SK-N-SH (cell line): Measurements from ENCODE around the gene INAFM2. TPM values are rescaled to one million over a fixed set of nuclear protein-coding genes. Genes with fewer than 3 reads are reported as not detected.

ENCODE experiments used
- CTCF ChIA-PET: fragments of 300-600, 350-600 bp; formaldehyde crosslinking; extraction: SDS; loops from one replicate; lab custom pipeline; 2021; lab: Yijun Ruan, JAX
- POLR2A ChIA-PET: fragments of 350-600 bp; sonication (Branson Sonifier 250); formaldehyde crosslinking; extraction: SDS; loops from one replicate; lab custom pipeline; 2020; ENCODE audit warnings: antibody characterized with exemption, inconsistent platforms; lab: Yijun Ruan, JAX
- DNase-seq: peaks from one replicate; pipeline ENCODE4 v3.0.0; 2012
- H2AFZ ChIP-seq: fragments of 200-600 bp; sonication (generic); 2 replicates; pipeline ENCODE4 v1.8.1; 2016; ENCODE audit warnings: antibody characterized with exemption, mild to moderate bottlenecking, low read depth
- H3F3A ChIP-seq: fragments of 200-600 bp; sonication (generic); replicated peaks from 2 replicates; pipeline ENCODE3; 2016; ENCODE audit warnings: antibody characterized with exemption, mild to moderate bottlenecking; ENCODE audit not compliant: insufficient read depth
- H3K27ac ChIP-seq, 2 experiments: fragments of 200-500 bp in 1 of 2; fragments of 200-600 bp in 1 of 2; sonication (Bioruptor generic) in 1 of 2; sonication (generic), shearing (Covaris generic) in 1 of 2; 2 replicates each; pipeline versions ENCODE4 v1.5.1 to v1.6.1; 2014 to 2016; ENCODE audit warnings: low read depth in 2 of 2, inconsistent platforms in 1 of 2, low read length in 1 of 2, mild to moderate bottlenecking in 1 of 2, mixed read lengths in 1 of 2
- H3K27me3 ChIP-seq: fragments of 200-600 bp; sonication (generic), shearing (Covaris generic); 2 replicates; pipeline ENCODE4 v1.6.1; 2016; ENCODE audit warnings: mixed run types; ENCODE audit not compliant: insufficient read depth
- H3K36me3 ChIP-seq, 2 experiments: fragments of 200-500 bp in 1 of 2; fragments of 200-600 bp in 1 of 2; sonication (Bioruptor generic) in 1 of 2; sonication (generic) in 1 of 2; replicated peaks in 1 of 2; 2 replicates each; pipeline versions ENCODE3 to v1.5.1; 2014 to 2016; ENCODE audit warnings: low read length in 1 of 2, mild to moderate bottlenecking in 1 of 2; ENCODE audit not compliant: insufficient read depth in 2 of 2, control insufficient read depth in 1 of 2
- H3K4me1 ChIP-seq, 2 experiments: fragments of 200-500 bp in 1 of 2; fragments of 200-600 bp in 1 of 2; sonication (Bioruptor generic) in 1 of 2; sonication (generic), shearing (Covaris generic) in 1 of 2; 2 replicates each; pipeline versions ENCODE4 v1.5.1 to v1.6.1; 2014 to 2016; ENCODE audit warnings: low read depth in 1 of 2, low read length in 1 of 2, mixed run types in 1 of 2; ENCODE audit not compliant: insufficient read depth in 2 of 2, control insufficient read depth in 1 of 2
- H3K4me2 ChIP-seq: fragments of 200-600 bp; sonication (generic), shearing (Covaris generic); 2 replicates; pipeline ENCODE4 v1.6.1; 2017; ENCODE audit warnings: mixed run types
- H3K4me3 ChIP-seq, 2 experiments: fragments of 200-500 bp in 1 of 2; fragments of 200-600 bp in 1 of 2; sonication (Bioruptor generic) in 1 of 2; sonication (generic), shearing (Covaris generic) in 1 of 2; 2 replicates each; pipeline versions ENCODE4 v1.5.1 to v1.8.1; 2014 to 2016; ENCODE audit warnings: low read depth in 2 of 2, inconsistent platforms in 1 of 2, low read length in 1 of 2, mild to moderate bottlenecking in 1 of 2, mixed read lengths in 1 of 2, moderate library complexity in 1 of 2
- H3K79me2 ChIP-seq: fragments of 200-600 bp; sonication (generic); 2 replicates; pipeline ENCODE4 v1.8.1; 2017; ENCODE audit warnings: mild to moderate bottlenecking; ENCODE audit not compliant: insufficient read depth
- H3K9ac ChIP-seq: fragments of 200-600 bp; sonication (generic); 2 replicates; pipeline ENCODE4 v1.6.1; 2017; ENCODE audit warnings: mixed run types
- H3K9me2 ChIP-seq: fragments of 200-600 bp; sonication (generic); 2 replicates; pipeline ENCODE4 v1.6.1; 2017; ENCODE audit warnings: mixed run types
- H3K9me3 ChIP-seq: fragments of 200-600 bp; sonication (generic); 2 replicates; pipeline ENCODE4 v1.6.1; 2017; ENCODE audit warnings: mixed run types, mild to moderate bottlenecking, moderate library complexity
- H4K20me1 ChIP-seq: fragments of 200-600 bp; sonication (generic); 2 replicates; pipeline ENCODE4 v1.6.1; 2017; ENCODE audit warnings: mild to moderate bottlenecking, mixed run types; ENCODE audit not compliant: insufficient read depth
- FOSL2 ChIP-seq: IDR thresholded peaks from 2 replicates; pipeline ENCODE4 v1.4.0; 2012; ENCODE audit warnings: low read depth, mild to moderate bottlenecking, moderate library complexity, borderline replicate concordance
- FOXJ3 ChIP-seq: sonication (generic); formaldehyde crosslinking; IDR thresholded peaks from 2 replicates; pipeline ENCODE4 v1.5.1; 2020; ENCODE audit warnings: mild to moderate bottlenecking, missing genetic modification reagents
- FOXM1 ChIP-seq: IDR thresholded peaks from 2 replicates; pipeline ENCODE4 v1.4.0; 2012; ENCODE audit warnings: low read depth, mild to moderate bottlenecking
- GABPA ChIP-seq: IDR thresholded peaks from 2 replicates; pipeline ENCODE4 v1.4.0; 2012; ENCODE audit warnings: low read depth, mild to moderate bottlenecking
- JUND ChIP-seq: IDR thresholded peaks from 2 replicates; pipeline ENCODE4 v1.4.0; 2012
- MEF2A ChIP-seq: IDR thresholded peaks from 2 replicates; pipeline ENCODE4 v1.4.0; 2012; ENCODE audit warnings: low read depth, borderline replicate concordance
- PBX3 ChIP-seq: IDR thresholded peaks from 2 replicates; pipeline ENCODE4; 2012
- RAD21 ChIP-seq: IDR thresholded peaks from 2 replicates; pipeline ENCODE4 v1.6.1; 2012; ENCODE audit warnings: mild to moderate bottlenecking, low read length
- RFX5 ChIP-seq: IDR thresholded peaks from 2 replicates; pipeline ENCODE4 v1.6.1; 2012; ENCODE audit warnings: mild to moderate bottlenecking, improper control_type of control experiment, low read length
- RXRA ChIP-seq: IDR thresholded peaks from 2 replicates; pipeline ENCODE4 v1.4.0; 2012; ENCODE audit warnings: low read depth, mild to moderate bottlenecking, borderline replicate concordance
- SMC3 ChIP-seq: IDR thresholded peaks from 2 replicates; pipeline ENCODE4 v1.6.1; 2012; ENCODE audit warnings: low read depth, low read length, improper control_type of control experiment
- TAF1 ChIP-seq: IDR thresholded peaks from 2 replicates; pipeline ENCODE4 v1.6.1; 2012; ENCODE audit warnings: low read depth, mild to moderate bottlenecking, low read length, moderate library complexity, borderline replicate concordance
- TEAD4 ChIP-seq: IDR thresholded peaks from 2 replicates; pipeline ENCODE4 v1.4.0; 2012; ENCODE audit warnings: mild to moderate bottlenecking, borderline replicate concordance; ENCODE audit not compliant: insufficient read depth
- WGBS: methylation state at CpG from one replicate; pipeline ENCODE4 v1.1.6; 2017; ENCODE audit warnings: low lambda C conversion rate; 5-methylcytosine and 5-hydroxymethylcytosine counted together
- polyA plus RNA-seq, 3 experiments: library from polyadenylated mRNA; depleted of rRNA; stranded (reverse); fragments of >200 nt; gene quantifications; 2 replicates each; pipeline ENCODE4 v1.2.3, GENCODE V29; 2012
- TF ChIP-seq, protein P1 (sequence below): IDR thresholded peaks from 2 replicates; pipeline ENCODE4 v1.4.0; 2012; ENCODE audit warnings: low read depth, borderline replicate concordance
- TF ChIP-seq, protein P2 (sequence below): fragments of 150-350 bp; IDR thresholded peaks from 2 replicates; pipeline ENCODE4 v1.6.1; 2017; ENCODE audit warnings: antibody characterized with exemption, low read length, low read depth, borderline replicate concordance
- TF ChIP-seq, protein P3 (sequence below): IDR thresholded peaks from 2 replicates; pipeline ENCODE4 v1.6.1; 2012; ENCODE audit warnings: mild to moderate bottlenecking, low read depth, low read length, moderate library complexity

INAFM2 gene
- polyA plus RNA-seq, 1 of the 3 experiments (the other 2 are of a cell fraction) = 7.8 TPM

DNA sequence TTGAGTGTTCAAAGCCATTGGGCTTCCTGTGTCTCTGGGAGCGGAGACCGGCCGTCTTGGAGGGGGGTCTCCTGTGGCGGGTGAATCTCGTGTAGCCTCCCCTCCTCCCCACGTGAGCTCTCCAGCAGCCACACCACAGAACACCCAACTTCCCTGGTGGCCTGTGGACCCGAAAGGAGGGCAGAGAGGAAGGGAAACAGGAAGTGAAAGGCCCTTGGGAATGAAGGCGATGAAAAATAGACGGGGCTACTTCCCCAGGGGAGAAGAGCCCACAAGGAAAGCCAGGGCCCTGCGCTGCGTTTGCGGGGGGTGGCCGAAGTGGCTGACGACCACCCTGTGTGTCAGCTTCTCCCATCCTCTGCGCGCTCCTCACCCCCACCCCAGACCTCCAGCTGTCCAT, 46.0 kb upstream of the INAFM2 start:
- no peaks in the 10 kb centered on the region for H3K36me3 ChIP-seq
- no peak overlapping the region for H3K9ac ChIP-seq
- no peak overlapping the region for H3K4me2 ChIP-seq
- H3K4me1 ChIP-seq = peaks cover 3 to 5% of the 10 kb centered on the region in 2 experiments; a peak in 1 of 4 replicates
- H4K20me1 ChIP-seq = no peaks in the 10 kb centered on the region
- no peaks in the 10 kb centered on the region for H3K9me3 ChIP-seq
- H3K4me3 ChIP-seq = no peak overlapping the region
- H3K9me2 ChIP-seq = no peaks in the 10 kb centered on the region
- TF ChIP-seq RXRA (no peak), TAF1 (no peak), MEF2A (no peak), TEAD4 (no peak), RFX5 (no peak), JUND (no peak), FOSL2 (no peak), FOXJ3 (CRISPR knock-in tag) (no peak), PBX3 (no peak), FOXM1 (no peak), SMC3 (no peak), GABPA (no peak), RAD21 (no peak)
- TF ChIP-seq, protein P1, sequence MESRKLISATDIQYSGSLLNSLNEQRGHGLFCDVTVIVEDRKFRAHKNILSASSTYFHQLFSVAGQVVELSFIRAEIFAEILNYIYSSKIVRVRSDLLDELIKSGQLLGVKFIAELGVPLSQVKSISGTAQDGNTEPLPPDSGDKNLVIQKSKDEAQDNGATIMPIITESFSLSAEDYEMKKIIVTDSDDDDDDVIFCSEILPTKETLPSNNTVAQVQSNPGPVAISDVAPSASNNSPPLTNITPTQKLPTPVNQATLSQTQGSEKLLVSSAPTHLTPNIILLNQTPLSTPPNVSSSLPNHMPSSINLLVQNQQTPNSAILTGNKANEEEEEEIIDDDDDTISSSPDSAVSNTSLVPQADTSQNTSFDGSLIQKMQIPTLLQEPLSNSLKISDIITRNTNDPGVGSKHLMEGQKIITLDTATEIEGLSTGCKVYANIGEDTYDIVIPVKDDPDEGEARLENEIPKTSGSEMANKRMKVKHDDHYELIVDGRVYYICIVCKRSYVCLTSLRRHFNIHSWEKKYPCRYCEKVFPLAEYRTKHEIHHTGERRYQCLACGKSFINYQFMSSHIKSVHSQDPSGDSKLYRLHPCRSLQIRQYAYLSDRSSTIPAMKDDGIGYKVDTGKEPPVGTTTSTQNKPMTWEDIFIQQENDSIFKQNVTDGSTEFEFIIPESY = no peak
- TF ChIP-seq, protein P2, sequence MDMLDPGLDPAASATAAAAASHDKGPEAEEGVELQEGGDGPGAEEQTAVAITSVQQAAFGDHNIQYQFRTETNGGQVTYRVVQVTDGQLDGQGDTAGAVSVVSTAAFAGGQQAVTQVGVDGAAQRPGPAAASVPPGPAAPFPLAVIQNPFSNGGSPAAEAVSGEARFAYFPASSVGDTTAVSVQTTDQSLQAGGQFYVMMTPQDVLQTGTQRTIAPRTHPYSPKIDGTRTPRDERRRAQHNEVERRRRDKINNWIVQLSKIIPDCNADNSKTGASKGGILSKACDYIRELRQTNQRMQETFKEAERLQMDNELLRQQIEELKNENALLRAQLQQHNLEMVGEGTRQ = no peak
- TF ChIP-seq, protein P3, sequence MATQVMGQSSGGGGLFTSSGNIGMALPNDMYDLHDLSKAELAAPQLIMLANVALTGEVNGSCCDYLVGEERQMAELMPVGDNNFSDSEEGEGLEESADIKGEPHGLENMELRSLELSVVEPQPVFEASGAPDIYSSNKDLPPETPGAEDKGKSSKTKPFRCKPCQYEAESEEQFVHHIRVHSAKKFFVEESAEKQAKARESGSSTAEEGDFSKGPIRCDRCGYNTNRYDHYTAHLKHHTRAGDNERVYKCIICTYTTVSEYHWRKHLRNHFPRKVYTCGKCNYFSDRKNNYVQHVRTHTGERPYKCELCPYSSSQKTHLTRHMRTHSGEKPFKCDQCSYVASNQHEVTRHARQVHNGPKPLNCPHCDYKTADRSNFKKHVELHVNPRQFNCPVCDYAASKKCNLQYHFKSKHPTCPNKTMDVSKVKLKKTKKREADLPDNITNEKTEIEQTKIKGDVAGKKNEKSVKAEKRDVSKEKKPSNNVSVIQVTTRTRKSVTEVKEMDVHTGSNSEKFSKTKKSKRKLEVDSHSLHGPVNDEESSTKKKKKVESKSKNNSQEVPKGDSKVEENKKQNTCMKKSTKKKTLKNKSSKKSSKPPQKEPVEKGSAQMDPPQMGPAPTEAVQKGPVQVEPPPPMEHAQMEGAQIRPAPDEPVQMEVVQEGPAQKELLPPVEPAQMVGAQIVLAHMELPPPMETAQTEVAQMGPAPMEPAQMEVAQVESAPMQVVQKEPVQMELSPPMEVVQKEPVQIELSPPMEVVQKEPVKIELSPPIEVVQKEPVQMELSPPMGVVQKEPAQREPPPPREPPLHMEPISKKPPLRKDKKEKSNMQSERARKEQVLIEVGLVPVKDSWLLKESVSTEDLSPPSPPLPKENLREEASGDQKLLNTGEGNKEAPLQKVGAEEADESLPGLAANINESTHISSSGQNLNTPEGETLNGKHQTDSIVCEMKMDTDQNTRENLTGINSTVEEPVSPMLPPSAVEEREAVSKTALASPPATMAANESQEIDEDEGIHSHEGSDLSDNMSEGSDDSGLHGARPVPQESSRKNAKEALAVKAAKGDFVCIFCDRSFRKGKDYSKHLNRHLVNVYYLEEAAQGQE = no peak
- 63% methylated on average over 16 of the region's 16 CpGs for WGBS
- DNase-seq = no peak
- H3K79me2 ChIP-seq = no peaks in the 10 kb centered on the region
- H2AFZ ChIP-seq = no peak overlapping the region
- ChIA-PET CTCF (interaction anchor here (0.7 to 25.6 kb wide), 11 partner anchors 11 to 233 kb away, joined by 3 to 868 read pairs (median 61); partner anchors contain the start of genes ANKRD63, CCDC9B, INAFM2 and PAK6), POLR2A (no interaction called here)
- peaks cover 4% of the 10 kb centered on the region for H3K27me3 ChIP-seq
- no peak overlapping the region for H3K27ac ChIP-seq
- H3F3A ChIP-seq = peaks cover 6% of the 10 kb centered on the region
